Umbilical cord (tissue), 2 donors: Measurements from ENCODE around the gene C22orf31. TPM values are rescaled to one million over a fixed set of nuclear protein-coding genes. Genes with fewer than 3 reads are reported as not detected.

Source experiments
- DNase-seq: peaks from one replicate; pipeline ENCODE4 v3.0.0-alpha.2; 2015; ENCODE audit warnings: low spot score
- total RNA-seq: library from RNA; depleted of rRNA; stranded (reverse); fragments of >200 nt; gene quantifications from one replicate; pipeline ENCODE4 v1.2.3, GENCODE V29; 2014; ENCODE audit warnings: low replicate concordance; ENCODE audit not compliant: insufficient read depth

The C22orf31 gene
- total RNA-seq, 1 donor from 2014 or later = not detected

DNA sequence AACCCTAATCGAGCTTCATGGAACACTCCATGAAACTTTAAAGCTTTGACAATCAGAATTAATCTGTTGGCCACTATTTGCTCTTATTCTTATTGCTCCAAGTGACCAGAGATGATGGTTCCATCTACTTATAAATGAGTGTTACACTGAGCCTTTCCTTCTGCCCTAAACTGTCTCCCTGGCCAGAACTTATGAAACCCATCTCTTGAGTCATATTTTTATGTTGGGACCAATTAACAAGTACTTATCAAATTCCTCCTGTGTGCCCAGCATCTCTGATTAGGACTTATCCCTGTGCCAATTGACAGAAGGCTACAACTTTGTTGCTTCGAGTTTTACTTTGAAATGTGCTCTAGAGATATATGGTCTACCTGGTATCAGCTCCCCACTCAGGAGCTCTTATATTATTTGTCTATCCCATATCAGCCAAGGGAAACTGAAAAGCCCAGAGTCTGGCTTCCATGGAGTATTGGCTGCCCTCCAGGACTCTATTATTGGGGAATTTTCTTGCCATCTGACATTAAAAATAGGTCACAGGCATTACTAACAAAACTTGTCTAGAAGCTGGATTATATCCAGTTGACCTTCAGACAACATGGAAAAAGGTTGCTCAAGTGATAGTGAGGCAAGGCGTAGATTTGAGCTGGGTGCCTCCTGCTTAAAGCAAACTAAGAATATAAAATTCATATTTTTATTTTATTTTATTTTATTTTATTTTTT lies 20.0 kb upstream of the C22orf31 start:
- DNase-seq = no peak

DNA sequence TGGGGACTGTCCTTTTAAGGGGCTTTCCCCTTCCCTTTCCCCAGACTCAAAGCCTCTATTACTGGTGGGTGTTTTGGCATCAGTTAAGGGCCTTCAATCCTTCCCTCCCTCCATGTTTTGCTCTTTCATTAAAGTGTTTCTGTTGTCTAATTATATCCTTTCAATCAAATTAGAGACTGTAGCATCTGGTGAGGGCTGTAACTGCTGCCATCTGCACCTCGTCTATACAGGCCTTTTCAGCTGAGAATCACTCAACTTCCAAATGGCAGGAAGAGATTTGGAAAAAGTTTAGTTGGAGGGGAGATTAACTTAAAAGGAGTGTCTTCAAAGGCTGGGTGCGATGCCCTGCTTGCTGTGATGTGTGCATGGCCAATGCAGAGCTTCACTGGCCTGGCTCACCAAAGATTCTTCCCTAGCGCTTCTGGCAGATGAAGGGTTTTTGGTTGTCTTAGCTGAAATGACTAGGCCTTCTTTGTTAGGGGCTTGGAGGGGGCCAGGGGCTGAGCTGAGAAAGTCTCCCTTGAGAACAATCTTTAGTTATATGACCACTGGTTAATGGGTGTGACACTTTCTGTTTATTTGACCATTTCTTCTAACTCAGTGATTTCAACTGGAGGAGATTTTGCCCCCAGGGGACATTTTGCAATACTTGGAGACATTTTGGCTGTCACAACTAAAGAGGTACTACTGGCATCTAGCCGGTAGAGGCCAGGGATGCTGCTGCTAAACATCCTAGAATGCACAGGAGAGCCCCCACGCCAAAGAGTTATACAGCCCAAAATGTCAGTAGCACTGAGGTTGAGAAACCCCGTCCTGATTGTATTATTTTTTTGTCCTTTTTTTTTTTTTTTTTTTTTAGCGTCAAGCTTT lies 18.7 kb upstream of the C22orf31 start:
- DNase-seq = no peak

DNA sequence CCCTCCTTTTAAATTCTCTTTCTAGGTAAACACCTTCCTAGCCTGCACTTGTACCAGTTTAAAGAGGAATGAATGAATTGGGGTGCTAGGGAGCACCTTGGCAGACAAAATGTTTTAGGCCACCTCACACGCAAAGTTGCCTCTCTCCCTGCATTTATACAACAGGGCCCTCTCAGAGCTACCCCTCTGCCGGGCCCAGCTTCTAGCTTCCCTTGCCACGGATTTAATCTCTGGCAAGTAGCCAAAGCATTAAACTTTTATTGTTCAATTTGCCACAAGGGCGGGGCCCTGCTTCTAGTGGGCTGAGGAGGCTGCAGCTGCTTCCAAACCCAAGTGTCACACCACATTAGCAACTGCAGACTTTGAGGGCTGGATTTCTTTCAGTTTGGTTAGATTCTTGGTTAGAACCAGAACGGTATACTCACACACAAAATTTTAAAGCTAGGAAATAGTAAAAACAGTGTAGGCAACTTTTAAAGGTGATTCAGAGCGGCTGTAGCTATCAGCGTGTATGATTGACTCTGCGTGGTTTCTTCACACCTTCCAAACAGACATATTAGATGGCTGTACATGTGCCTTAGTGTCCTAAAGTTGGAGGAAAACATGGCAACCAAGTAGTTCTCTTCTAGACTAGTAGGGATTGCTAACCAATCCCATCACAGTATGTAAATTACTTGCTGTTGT lies 17.7 kb upstream of the C22orf31 start:
- no peak for DNase-seq

DNA sequence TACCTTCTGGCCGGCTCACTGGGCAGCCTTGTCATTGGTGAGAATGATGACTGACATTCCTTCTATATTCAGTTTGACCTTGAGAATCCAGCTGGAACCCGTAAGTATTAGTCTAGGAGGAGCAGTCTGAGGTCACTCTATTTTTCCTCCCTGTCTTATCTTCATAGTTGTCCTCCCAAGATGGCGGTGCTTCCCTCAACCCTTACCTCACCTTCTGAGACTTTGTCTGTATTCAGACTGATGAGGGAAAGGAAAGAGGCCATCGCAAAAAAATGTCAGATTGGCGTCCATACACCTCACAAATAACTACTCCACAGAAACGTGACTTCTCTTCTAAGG lies 17.2 kb upstream of the C22orf31 start:
- DNase-seq = no peak

DNA sequence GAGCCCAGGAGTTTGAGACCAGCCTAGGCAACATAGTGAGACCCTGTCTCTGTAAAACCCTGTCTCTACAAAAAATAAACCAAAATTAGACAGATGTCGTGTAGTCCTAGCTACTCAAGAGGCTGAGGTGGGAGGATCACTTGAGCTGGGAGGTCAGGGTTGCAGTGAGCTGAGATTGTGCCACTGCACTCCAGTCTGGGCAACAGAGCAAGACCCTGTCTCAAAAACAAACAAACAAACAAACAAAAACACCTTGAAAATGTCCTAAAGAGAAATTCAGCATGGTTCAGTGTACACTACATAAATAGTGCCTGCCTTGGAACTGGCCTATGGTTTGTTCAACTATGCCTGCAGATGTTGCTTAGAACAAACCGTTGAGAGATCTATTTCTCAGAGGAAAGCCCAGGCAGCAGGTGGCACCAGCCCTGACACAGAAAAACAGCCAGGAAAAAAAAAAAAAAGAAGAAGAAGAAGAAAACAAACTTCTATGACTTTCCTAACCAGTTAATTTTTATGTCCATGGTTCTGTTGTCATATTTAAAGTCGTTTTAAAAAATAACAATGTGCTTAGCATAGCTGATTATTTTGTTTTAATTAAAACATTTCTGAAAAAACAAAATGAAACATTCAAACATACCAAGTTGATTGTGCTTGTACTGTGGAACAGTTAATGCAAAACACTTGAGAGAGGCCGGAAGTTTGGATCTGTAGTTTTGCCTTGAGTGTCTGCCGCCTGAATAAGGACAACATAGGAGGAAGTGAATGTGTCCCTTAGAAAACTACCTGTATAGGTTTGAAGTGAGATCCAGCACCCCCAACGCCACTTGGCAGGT lies 16.6 kb upstream of the C22orf31 start:
- no peak for DNase-seq

DNA sequence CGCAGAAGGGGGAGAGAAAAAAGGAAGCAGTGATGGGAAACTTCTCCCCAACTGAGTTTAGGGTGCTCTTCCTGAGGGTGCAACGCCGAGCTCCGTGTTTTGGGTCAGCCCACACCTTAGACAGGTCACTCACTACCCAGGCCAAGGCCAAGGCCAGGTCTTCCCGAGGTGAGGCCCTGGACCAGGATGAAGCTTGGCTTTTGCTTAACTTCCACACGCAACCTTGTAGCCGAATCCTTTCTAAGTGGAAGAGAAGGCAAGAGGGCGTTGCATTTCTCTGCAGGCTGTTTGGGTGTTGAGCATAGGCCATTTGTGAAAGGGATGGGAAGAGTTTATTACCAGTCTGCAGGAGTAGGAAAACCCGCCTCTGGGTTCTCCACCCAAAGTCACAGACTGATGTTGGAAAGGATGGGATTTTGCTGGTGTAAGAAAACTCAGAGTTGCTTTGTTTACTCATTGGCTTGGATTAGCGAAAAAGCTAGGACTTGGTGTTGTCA lies 12.7 kb upstream of the C22orf31 start:
- DNase-seq = peak; percentile 17

DNA sequence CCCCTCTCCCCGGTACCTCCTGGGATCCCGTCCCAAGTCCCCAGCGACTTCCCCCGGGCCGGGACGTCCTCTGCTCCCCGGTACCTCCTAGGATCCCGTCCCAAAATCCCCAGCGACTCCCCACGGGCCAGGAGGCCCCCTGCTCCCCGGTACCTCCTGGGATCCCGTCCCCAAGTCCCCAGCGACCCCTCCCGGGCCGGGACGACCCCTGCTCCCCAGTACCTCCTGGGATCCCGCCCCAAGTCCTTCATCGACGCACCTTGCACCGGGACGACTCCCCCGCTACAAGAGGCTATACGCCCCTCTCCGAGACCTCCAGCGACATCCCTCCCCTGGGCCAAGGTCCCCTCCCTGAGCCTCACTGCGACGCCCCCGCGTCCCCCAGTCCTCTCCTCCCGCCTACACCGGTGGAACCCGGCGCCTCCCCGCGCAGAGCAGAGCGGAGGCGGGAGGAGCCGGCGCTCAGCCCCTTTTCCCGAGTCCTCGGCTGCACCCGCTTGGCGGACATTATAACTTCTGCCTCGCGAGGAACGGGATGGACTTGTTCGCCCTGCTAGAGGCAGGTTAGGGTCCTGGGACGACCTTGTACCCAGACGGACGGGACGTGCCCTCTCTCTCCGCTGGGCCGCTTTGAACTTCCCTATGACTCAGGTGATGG lies 12.1 kb upstream of the C22orf31 start:
- peak; percentile 49 for DNase-seq

DNA sequence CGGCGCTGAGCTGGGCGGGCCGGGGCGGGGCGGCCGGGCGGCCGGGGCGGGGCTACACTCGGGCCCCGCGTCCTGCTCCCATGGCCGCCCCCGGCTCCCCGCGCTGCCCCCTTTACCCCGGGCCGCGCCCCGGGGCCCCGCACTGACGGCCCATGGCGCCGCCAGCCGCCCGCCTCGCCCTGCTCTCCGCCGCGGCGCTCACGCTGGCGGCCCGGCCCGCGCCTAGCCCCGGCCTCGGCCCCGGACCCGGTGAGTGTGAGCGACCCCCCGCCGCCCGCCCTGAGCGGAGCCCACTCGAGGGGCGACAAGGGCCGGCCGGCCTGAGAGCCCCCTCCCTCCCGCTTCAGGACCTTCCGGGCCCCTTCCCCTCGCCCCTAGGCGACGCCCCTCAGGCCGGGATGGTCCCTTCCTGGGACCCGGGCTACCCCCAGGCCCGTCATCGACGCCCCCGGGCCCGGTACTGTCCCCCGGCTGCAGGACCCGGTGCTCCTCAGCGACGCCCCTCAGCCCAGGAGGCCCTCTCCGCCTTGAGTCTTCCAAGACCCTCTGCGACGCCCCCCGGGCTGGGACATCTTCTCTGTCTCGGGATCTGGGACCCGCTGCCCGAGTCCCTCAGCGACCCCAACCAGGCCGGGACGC lies 11.5 kb upstream of the C22orf31 start, which contains the start of gene KREMEN1:
Gene KREMEN1, plus strand, starts transcription at position 57 of the 639 bp plus-strand sequence. Its CDS starts 96 bp downstream, at position 153.
- DNase-seq = no peak

DNA sequence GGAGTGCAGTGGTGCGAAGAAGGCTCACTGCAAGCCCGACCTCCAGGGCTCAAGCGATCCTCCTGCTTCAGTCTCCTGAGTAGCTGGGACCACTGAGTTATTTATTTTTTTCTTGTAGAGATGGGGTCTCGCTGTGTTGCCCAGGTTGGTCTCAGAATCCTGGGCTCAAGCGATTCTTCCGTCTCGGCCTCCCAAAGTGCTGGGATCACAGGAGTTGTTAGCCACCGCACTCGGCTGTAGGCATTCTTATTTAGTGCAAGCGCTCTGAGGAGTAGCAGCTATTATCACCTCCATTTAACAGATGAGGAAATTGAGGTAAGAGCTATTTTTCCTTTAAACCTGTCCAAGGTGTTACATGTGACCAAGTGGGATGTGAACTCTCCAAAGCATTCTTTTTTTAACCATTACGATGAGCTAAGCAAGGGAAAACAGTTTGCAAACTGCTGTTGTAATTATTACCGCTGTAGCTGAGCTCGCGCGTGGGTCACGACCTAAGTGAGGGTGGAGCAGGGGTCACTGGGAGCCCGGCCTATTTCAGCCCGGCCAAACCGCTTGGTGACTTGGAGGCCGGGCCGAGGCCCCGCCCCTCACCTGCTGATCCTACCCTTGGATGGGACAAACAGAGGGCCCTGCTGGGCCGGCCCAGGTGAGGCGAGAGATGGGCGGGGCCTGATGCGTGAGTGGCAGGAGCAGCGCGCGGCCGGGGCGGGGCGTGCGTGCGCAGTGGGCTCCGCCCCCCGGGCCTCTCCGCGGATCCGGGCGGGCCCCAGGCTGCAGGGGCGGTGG lies 10.8 kb upstream of the C22orf31 start:
- DNase-seq = peak; percentile 86

DNA sequence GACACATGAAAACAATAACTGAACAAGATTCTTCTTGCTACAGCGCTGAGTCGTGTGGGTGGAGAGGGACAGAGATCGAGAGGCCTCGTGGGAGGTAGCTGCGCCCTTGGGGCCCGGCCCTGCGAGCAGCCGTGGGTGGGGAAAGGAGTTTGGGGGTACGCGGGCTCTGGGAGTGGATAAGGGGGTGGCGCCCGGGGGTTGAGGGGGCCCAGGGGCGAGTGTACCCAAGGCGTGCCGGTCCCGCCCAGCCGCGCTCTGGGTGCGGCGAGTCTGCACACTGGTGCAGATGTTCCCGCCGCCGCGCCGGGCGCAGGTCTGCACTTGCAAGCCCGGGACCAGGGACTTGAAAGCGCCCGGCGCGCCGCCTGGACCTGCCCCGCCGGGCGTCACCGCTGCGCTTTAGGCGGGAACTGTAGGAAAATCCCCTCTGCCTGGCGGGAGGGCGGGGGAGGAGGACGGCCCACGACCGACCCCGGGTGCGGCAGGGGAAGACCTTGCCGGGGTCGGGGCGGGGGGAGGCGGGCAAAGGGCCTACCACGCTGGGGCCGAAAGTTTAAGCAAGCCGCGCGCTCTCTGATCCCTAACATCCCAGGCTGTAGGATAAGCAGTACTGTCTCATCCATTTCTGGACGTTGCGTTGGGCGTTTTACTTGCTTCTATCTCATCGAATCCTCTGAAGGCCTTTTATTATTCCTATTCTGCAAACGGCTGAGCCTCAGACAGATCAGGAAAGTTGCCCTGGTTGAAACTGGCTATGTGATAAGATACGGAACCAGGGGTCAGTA lies 9.8 kb upstream of the C22orf31 start:
- DNase-seq = peak; percentile 79

DNA sequence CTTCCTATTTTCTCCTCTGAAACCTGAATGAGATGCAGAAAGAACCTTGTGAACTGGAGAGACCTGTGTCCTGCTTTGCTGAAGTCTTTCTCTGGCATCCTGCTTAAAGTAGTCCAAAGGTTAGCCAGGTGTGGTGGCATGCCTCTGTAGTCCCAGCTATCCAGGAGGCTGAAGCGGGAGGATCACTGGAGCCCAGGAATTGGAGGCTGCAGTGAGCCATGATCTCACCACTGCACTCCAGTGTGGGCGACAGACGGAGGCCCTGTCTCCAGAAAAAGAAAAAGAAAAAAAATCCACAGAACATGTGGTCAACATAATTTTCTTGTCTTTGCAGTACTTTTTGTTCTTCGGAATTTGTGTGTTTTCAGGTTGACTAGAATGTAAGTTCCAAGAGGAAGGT lies 8.9 kb upstream of the C22orf31 start:
- DNase-seq = no peak

DNA sequence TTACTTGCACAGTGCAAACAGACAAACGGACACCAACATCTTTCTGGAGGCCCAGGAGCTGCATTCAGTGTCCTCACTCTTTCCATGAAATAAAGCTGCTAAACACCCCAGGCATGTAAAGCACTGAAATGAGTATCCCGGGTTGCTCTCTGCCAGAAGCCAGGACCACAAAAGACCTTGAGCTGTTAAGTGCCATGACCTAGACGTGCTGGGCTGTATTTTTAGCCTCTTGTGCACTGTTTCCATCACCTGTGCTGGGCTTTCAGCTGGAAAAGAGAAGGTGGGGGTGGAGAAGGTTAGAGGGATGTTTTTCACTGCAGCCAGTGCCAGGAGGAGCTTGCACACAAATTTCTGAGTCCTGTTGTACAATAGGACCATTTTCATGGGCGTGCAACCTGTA lies 7.8 kb upstream of the C22orf31 start:
- no peak for DNase-seq

DNA sequence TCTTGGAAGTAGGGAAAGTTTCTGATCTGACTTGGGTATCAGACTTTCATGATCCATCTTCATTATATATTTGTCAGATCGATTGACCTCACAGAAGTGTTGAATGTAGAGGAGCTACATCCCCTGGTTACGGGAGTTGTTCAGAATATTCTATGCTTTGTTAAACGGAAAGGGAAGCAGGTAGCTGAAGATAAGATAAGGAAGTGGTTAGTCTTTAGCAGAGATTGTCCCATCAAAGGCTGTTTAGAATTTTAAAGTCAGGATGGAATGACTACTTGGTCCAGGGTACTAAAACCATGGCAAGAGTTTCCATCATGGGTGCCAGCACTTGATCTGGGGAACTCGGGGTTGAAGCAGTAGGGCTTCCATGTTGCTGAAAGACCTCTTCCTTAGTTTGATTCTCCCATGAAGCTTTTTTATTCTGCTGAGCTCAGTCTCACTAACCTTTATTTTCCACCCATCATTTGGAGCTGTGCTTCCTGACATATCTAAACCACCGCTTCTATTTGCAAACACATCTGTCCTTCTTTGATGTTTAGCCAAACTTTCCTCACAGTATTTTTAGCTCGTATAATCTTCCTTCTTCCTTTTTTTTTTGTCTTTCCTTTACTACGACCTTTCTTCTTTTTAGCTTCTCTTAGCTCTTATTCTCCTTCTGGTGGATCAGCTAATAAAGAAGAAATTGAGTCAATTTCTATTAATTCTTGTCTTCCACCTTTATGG lies 4.0 kb upstream of the C22orf31 start:
- no peak for DNase-seq

DNA sequence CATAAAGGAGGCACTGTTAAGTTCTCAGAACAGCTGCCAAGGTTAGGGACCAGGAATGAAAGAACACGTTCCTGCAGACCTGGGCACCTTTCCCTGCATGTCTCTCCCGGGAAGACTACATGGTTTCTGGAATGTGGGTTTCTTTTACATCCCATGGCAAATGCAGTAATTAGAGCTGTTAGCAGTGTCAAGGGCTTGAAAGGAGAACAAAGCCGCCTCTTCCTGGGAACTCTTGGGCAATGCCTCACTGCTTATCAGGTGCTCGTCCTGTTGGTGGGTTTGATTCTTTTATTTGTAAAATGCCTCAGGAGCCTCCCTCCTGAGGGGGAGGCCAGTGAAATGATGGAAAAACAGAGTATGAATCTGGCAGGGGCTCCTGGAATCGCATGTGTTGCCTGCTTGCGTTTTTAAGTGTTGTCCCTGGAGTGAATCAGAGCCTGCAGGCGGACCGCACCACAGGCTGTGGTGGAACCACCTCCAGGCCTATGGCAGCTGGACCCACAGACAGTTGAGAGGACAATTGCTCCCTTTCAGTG lies 723 bp upstream of the C22orf31 start:
- DNase-seq = no peak

DNA sequence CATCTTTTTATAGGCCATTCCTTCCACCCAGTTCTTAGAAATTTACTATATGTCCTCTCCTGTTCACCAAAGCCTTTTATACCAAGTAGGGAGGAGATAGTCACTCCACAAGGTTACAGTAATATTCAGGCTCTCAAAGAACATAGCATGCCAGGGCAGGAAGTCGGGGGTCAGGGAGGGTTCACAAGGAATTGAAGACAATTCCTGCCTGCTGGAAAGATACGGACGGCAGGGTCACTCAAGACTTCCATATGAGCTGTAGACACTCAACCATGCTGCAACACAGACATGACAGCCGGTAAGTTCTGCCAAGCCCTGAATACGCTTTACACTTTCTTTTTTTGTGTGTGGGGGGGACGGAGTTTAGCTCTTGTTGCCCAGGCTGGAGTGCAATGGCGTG lies 700 bp downstream of the C22orf31 start:
- DNase-seq = no peak

DNA sequence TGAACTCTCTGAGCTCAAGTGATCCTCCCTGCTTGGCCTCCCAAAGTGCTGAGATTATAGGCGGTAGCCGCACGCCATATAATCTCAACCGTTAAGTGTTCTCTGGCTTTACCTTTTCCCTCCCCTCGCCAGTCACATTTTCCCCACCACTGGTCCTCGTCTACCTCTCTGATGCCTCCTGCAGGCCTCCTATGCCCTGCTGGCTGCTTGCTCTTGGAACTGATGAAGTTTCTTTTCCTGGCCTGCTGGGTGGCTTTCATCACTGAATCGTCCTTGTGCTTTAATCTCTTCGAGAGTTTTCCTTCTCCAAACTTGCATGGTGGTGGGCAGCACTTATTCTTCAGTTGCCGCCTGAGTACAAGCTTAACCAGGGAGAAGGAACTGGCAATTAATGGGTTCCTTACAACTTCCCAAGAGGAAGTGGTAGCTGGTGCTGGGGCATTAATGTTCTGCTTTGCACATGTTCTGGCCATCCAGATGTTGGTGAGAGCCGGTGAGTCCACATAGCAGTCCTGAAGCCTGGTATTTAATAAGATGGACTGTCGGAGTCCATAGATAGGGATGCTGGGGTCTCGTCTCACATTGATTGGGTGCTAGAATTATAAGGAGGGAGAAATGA lies 1.3 kb downstream of the C22orf31 start:
- no peak for DNase-seq

DNA sequence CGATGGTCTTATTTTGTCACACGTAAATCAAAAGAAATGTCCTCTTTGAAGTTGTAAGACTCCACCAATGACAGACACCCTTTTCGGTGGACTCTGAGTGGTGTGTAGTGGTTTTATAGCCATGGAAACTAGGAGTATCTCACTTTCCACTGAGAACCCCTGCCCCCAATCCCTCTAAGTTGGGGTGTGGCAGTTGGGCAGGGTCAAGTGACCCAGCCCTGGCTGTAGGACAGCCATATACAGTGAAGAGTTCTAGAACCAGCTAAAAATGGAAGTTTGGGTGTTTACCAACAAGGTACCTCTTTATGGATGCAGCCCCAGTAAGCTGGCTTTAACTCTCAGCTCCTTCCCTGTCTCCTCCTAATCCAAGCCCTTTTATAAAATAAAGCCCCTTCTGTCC lies 5.2 kb downstream of the C22orf31 start:
- DNase-seq = no peak
